IPS-18a (cell line): ENCODE results near the gene IFFO2.

Experiments
- H3K27ac ChIP-seq: one replicate; pipeline ENCODE4 v1.5.1; 2013; ENCODE audit warnings: low read length
- H3K27me3 ChIP-seq: one replicate; pipeline ENCODE4 v1.6.1; 2013; ENCODE audit warnings: mild to moderate bottlenecking, low read length; ENCODE audit not compliant: control insufficient read depth, insufficient read depth
- H3K36me3 ChIP-seq: one replicate; pipeline ENCODE4 v1.6.1; 2013; ENCODE audit warnings: low read depth, low read length; ENCODE audit not compliant: control insufficient read depth
- H3K4me1 ChIP-seq: one replicate; pipeline ENCODE4 v1.6.1; 2013; ENCODE audit warnings: low read depth, low read length; ENCODE audit not compliant: control insufficient read depth
- H3K4me3 ChIP-seq: one replicate; pipeline ENCODE4 v1.5.1; 2013; ENCODE audit warnings: low read length
- H3K9ac ChIP-seq: one replicate; pipeline ENCODE4 v1.6.1; 2013; ENCODE audit warnings: mild to moderate bottlenecking, low read length, moderate library complexity
- H3K9me3 ChIP-seq: one replicate; pipeline ENCODE4 v1.6.1; 2013; ENCODE audit warnings: low read depth, low read length; ENCODE audit not compliant: control insufficient read depth

IFFO2 gene

DNA sequence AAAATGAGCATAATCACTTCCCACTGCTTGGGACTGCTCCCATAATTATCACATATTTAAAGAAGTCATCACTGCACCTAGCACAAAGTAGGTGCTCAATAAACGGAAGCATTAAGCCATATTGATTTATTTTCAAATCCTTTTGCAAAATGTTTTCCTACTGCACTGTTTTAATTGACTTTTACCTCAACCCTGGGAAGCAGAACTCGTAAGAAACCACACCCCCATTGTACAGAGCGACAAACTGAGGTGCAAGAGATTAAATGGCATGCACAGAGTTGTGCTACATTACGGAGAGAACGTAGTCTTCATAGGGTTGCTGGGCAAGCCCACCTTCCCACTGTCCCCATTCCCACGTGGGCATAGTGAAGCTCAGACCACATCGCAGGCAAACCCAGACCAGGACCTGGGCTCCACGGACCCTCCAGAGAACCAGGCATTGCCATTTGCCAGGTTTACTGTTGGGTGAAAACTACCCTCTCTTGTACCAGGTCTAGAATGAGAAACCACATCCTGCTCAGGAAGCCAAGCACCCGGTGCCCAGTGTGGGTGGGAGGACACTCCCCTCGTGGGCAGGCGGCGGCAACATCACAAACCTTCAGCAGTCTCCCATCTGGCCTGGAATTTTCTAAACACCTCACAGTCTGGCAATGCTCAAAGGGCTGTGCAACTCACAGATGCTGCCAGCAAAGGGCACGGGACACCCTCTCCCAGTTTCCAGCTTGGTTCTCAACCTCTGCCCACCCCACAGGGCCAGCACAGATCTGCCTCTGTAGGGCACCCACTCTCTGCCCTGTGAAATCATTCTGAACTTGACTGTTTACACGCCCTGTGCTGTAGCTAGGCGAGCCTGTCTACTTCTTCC, 8.2 kb downstream of the IFFO2 start:
- peaks cover 12% of the 10 kb centered on the region for H3K4me1 ChIP-seq
- H3K4me3 ChIP-seq: no peak overlapping the region
- H3K36me3 ChIP-seq: no peaks in the 10 kb centered on the region
- no peak overlapping the region for H3K27ac ChIP-seq
- no peaks in the 10 kb centered on the region for H3K27me3 ChIP-seq
- no peaks in the 10 kb centered on the region for H3K9me3 ChIP-seq
- no peak overlapping the region for H3K9ac ChIP-seq

DNA sequence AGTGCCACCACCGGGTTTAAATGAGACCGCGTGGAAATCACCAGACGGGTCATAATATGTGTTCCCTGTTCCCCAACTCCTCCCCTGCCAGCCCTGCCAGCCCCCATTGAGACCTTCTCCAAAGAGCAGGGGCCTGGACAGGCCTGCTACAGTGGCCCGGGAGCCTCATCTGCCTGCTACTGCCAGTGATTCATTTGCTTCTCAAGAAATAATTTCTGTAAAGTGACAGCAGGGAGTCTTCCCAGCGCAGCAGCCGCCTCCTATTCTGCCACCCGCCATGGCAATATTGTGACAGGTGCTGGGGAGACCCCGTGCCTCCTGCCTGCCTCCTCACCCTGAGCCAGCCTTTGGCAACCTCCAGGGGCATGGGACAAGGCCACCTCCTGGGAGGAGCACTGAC, 8.9 kb downstream of the IFFO2 start:
- no peaks in the 10 kb centered on the region for H3K36me3 ChIP-seq
- H3K27me3 ChIP-seq: no peaks in the 10 kb centered on the region
- peaks cover 12% of the 10 kb centered on the region for H3K4me1 ChIP-seq
- no peak overlapping the region for H3K9ac ChIP-seq
- no peak overlapping the region for H3K27ac ChIP-seq
- no peak overlapping the region for H3K4me3 ChIP-seq
- no peaks in the 10 kb centered on the region for H3K9me3 ChIP-seq

DNA sequence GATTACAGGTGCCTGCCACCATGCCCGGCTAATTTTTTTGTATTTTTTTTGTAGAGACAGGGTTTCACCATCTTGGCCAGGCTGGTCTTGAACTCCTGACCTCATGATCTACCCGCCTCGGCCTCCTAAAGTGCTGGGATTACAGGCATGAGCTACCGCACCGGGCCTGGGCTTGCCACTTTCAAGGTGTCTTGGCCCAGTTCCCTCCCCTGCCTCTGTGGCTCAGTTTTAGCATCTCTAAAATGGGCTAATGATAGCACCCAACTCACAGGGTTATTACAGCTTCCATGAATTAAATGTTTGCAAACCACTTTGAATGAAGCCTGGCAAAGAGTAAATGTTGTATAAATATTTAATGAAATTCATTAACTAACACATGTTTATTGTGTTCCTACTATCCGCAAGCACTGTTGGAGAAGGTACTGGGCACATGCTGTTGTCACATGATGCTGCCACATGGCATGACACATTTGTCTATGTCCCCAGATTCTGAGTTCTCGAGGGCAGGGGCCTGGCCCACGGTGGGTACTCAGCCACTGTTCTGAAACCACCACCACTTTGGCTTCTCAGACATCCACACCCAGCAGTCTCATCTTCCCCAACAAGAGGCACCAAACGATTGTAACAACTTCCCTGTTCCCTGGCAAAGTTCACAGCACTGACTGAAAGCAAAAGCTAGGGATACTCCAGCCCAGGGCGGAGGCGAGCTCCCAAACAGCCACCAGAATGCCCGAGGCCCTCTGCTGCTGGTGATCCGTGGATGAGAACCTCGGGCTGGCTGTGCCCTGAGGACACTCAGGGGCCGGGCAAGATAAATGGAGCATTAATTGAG, 9.7 kb downstream of the IFFO2 start:
- Histone ChIP-seq H3K36me3 (no peaks in the 10 kb centered on the region), H3K9me3 (no peaks in the 10 kb centered on the region), H3K9ac (no peak overlapping the region), H3K4me3 (no peak overlapping the region), H3K4me1 (peaks cover 12% of the 10 kb centered on the region), H3K27me3 (no peaks in the 10 kb centered on the region), H3K27ac (no peak overlapping the region)

DNA sequence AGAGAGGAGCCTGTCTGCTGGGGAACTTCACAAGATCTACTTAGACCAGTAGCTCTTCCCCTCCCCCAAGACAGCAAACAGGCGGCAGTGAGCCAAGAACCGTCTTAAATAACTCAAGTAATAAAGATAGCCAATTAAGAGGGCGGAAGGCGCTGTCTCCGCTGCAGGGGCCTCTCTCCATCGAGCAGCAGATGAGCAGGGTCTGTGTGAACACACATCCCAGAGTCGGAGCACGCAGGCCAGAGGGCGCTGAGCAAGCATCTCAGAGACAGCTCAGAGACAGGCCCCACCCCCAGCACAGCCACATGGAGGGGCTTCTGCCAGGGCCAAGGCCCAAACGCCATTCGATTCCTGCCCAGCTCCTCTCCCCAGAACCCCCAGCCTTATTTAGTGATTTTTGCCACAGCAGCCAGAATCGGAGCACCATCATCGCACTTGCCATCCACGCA, 11.1 kb downstream of the IFFO2 start:
- H3K4me3 ChIP-seq: no peak overlapping the region
- H3K27me3 ChIP-seq: no peaks in the 10 kb centered on the region
- H3K36me3 ChIP-seq: no peaks in the 10 kb centered on the region
- H3K9ac ChIP-seq: no peak overlapping the region
- no peak overlapping the region for H3K27ac ChIP-seq
- H3K9me3 ChIP-seq: no peaks in the 10 kb centered on the region
- H3K4me1 ChIP-seq: peaks cover 23% of the 10 kb centered on the region

DNA sequence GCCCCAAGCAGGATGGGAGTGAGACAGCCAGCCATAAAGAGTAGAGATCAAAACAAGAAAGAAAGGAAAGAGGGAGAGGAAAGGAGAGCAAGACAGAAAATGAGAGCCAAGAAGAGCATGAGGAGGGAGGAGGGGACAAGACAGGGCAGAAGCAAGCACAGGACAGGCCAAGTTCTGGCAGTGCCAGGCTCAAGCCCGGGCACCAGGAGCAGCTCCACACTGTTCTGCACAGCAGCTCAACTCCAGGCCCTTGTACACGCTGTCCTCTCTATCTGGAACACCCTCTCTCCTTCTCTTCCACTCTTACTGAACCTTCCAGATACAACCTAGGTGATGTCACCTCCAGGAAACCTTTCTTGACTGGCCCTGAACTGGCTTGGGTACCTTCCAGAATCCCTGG, 11.7 kb downstream of the IFFO2 start:
- H3K27me3 ChIP-seq: no peaks in the 10 kb centered on the region
- H3K4me1 ChIP-seq: peaks cover 17% of the 10 kb centered on the region
- H3K9ac ChIP-seq: no peak overlapping the region
- no peaks in the 10 kb centered on the region for H3K9me3 ChIP-seq
- H3K27ac ChIP-seq: no peak overlapping the region
- H3K36me3 ChIP-seq: no peaks in the 10 kb centered on the region
- no peak overlapping the region for H3K4me3 ChIP-seq

DNA sequence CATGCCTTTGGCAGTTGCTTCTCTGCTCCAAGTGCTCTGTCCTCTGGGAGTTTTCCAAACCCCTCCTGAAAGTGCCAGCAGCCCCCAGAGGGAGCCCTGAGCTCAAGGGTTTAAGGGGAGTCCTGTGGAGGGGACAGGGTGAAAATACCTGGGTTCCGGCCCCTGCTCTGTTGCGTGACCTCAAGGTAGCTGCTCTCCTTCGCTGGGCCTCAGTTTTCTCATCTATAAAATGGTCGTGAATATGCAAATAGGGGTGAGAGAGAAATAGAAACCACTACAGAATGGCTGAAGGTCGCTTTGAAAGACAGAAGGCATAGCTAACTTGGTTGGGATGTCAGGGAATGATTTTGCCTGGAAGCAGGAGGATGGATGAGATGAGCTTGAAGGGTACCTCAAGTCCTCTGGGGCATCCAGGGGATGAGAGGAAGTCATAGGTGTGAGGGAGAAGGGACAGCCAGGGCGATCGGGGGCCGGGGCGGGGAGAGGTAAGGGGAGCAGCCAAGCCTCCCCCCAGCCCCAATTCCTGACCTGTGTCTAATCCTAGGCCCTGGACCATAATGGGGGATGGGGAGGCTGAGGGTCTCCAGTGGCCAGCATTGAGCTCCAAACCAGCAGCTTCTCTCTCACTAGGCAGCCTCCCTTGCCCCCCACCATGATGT, 12.4 kb downstream of the IFFO2 start:
- Histone ChIP-seq H3K9me3 (no peaks in the 10 kb centered on the region), H3K27ac (no peak overlapping the region), H3K9ac (no peak overlapping the region), H3K4me1 (peaks cover 13% of the 10 kb centered on the region), H3K4me3 (no peak overlapping the region), H3K36me3 (no peaks in the 10 kb centered on the region), H3K27me3 (no peaks in the 10 kb centered on the region)

DNA sequence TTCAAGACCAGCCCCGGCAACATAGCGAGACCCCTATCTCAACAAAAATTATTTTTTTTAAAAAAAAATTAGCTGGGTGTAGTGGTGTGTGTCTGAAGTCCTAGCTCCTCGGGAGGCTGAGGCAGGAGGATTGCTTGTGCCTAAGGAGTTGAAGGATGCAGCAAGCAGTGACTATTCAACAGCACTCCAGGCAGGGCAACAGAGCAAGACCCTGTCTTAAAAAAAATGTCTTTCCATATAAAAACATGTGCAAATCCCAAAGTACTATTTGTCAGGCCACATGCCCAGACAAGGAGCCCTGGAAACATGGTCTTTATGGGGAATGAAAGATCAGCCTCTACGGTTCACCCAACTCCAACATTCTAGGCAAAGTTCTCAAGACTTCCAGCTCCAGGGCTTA, 13.3 kb downstream of the IFFO2 start:
- Histone ChIP-seq H3K4me1 (peaks cover 18% of the 10 kb centered on the region), H3K36me3 (no peaks in the 10 kb centered on the region), H3K9me3 (no peaks in the 10 kb centered on the region), H3K9ac (no peak overlapping the region), H3K27me3 (no peaks in the 10 kb centered on the region), H3K27ac (no peak overlapping the region), H3K4me3 (no peak overlapping the region)

DNA sequence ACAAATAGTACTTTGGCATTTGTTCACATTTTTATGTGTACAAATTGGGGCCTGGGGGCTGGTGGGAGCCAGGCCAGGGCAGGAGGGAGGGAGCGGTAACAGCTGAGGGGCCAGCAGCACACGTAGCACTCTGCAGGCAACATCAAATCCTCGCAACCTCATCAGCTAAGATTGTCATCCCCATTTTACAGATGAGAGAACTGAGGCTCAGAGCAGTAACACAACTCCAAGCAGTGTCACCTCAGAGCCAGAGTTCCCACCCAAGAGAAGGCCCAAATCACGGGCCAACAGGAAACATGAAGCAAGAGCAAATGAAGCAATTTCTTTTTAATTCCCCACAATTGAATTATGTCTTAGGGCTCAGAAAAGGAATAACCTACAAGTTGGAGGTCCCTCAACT, 14.1 kb downstream of the IFFO2 start:
- Histone ChIP-seq H3K27ac (no peak overlapping the region), H3K27me3 (no peaks in the 10 kb centered on the region), H3K9ac (no peak overlapping the region), H3K36me3 (no peaks in the 10 kb centered on the region), H3K4me1 (peaks cover 18% of the 10 kb centered on the region), H3K4me3 (no peak overlapping the region), H3K9me3 (no peaks in the 10 kb centered on the region)

DNA sequence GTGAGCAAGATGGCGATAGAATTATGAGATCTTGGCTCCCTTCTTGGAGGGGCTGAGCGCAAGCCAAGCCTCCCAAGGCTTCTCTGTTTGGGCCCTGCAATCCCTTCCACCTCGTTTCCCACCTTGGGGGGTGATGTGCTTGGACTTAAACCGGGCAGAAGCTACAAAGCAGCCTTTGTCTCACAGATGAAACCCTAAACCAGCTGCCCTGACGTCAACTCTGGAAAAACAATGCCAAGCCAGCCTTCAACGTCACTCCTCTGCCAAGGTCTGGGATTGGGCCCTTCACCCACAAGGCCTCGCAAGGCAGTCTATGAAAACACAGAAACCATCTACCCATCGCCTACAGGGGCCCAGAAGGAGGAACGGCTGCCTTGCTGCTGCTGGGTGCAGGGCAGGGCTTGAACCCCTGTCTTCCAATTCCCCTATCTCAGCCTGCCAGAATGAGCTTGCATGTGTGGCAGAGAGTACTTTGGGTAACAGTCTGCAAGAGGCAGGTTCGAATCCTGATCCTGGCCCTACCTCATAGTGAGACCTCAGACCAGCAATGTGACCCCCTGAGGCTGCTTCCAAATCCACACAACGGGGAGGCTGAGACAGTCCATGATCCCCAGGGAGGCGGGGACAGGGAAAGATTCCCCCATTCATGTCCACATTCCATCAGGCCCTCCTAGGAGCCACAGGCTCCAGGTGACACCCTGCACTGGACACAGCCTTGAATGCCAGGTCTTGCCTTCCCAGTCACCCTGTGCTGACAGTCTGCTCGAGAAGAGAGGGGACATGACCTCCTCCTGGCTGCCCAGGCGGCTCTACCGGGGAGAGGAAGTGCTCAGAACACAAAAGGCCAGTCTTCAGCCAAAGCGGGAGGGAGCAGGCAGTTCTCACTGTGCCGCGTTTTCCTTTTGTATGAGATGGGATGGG, 15.0 kb downstream of the IFFO2 start:
- no peaks in the 10 kb centered on the region for H3K27me3 ChIP-seq
- no peak overlapping the region for H3K4me3 ChIP-seq
- H3K9ac ChIP-seq: no peak overlapping the region
- H3K4me1 ChIP-seq: peaks cover 18% of the 10 kb centered on the region
- H3K9me3 ChIP-seq: no peaks in the 10 kb centered on the region
- no peak overlapping the region for H3K27ac ChIP-seq
- no peaks in the 10 kb centered on the region for H3K36me3 ChIP-seq

DNA sequence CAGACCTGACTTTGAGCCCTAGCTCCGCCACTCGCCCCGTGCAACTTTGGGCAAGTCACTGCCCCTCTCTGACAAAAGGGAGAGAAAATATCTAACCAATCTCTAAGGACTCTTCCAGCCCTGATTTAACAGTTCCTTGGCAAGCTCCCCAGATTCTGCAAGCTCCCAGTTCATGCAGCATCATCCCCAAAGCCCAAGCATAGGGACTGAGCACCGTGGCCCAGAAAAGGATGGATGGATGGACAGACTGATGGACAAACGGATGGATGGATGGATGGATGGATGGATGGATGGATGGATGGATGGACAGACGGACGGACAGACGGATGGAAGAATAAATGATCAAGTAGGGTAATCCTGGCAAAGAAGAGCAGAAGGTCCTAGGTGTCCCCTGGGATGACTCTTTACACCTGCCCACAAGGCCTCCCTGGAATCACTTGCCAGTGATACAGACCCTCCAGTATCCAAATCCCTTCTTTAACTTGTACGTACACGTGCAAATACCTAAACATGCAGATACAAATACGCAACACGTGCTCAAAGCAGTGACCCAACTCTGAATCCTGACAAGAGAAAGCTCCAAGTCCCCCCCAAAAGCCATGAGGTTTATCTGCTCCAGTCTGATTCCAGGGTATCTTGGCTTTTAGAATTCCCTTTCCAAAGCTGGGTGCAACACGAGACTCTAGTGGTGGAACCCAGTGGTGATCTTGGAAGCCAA, 16.0 kb downstream of the IFFO2 start:
- no peaks in the 10 kb centered on the region for H3K27me3 ChIP-seq
- no peak overlapping the region for H3K27ac ChIP-seq
- no peaks in the 10 kb centered on the region for H3K36me3 ChIP-seq
- H3K9me3 ChIP-seq: no peaks in the 10 kb centered on the region
- H3K4me1 ChIP-seq: peaks cover 18% of the 10 kb centered on the region
- H3K4me3 ChIP-seq: no peak overlapping the region
- H3K9ac ChIP-seq: no peak overlapping the region
